HG02938 (cell line): ENCODE results near the gene EXT2.

Experiments
- ATAC-seq: cut with Tn5 transposase; IDR thresholded peaks from one replicate; pipeline ENCODE4 v1.9.1; 2021; ENCODE audit warnings: mild to moderate bottlenecking, moderate library complexity; ENCODE audit not compliant: unreplicated experiment

The EXT2 gene

DNA sequence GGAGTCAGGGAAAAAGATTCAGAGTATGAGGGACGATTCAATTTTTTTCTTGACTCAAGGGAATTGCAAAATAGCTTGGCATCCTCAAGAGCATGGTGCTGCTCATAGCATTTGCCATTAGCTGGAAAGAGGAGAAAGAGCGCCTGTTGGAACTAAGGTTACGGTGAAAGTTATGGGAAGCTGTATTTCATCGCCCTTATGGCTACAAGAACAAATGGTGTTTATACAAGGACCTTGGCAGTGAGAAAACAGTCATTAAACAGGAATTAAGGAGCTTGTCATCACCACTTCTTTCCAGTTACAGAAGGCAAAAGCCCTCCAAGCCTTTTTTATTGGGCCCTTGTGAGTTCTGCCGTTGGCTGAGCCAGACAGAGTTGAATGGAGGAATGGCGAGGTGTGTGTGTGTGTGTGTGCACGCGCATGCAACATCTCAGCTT, 140.3 kb downstream of the EXT2 start:
- no peak for ATAC-seq

DNA sequence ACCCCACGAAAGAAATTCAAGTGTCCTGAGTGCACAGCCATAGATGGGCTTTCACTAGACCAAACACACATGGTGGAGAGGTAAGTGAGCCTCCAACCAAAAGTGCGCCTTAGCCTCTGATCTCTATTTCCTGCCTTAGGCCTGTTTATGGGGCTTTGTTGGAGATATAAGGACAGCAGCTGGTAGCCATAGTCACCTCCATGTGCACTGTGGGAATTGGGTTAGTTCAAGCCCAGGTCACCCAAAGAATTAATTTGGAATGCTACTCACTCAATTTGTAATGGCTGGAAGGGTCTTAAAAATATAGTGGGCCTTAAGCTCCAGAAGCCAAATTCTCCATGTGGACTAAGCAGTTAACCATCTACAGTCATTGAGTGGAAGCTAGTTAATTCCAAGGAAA, 140.8 kb downstream of the EXT2 start:
- no peak for ATAC-seq

DNA sequence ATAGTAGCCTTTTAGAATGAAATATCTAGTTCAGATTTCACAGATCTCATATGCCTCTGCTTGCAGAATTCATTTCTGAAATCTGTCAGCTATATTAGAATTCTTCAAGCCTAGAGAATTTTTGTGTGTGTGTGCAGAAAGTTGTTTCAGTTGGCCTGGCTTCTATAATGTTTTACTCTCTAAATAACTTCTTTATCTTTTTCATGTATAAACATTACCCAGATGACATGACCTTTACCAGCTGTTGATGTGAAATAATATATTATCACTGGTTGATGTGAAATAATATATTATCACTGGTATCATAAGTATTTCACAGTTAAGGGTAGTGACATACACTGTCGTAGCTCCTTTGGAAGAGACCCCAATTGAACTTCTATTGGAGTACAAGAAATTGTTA, 141.7 kb downstream of the EXT2 start:
- no peak for ATAC-seq

DNA sequence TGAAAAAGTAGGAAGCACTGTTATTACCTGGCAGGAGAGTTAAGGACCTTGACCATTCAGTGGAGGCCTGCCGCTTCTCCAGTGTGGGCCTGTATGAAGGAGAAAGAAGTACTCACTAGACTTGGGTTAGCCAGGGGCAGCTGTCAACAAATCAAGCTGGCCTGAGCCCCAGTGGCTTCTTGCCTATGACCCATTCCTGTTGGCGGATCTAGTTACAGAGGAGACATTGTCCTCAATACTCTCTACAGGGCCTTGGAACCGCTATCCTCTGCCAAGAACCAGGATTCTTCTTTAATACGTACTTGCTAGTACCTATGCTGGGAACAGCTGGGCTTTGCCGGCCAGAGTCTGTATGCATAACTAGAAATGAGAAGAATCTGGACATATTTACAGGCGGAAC, 146.4 kb downstream of the EXT2 start:
- ATAC-seq = no peak

DNA sequence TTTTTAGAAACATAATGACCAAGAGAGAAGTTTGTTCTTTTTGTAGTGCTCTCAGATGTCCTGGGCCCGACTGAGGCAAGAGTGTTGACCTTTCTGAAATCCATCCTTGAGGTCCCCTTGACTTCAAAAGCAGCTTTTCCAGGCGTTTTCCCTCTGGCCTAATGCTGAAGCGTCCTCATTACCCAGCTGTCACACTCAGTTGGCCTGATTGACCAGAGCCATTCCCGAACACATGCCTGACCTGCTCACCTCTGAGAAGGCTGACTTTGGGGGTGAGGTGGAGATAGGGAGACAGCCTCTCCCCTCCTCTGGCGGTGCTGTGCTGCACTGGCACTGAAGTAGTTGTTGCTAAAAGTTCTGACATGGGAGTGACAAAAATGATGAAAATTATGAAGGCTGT, 147.6 kb downstream of the EXT2 start:
- no peak for ATAC-seq

DNA sequence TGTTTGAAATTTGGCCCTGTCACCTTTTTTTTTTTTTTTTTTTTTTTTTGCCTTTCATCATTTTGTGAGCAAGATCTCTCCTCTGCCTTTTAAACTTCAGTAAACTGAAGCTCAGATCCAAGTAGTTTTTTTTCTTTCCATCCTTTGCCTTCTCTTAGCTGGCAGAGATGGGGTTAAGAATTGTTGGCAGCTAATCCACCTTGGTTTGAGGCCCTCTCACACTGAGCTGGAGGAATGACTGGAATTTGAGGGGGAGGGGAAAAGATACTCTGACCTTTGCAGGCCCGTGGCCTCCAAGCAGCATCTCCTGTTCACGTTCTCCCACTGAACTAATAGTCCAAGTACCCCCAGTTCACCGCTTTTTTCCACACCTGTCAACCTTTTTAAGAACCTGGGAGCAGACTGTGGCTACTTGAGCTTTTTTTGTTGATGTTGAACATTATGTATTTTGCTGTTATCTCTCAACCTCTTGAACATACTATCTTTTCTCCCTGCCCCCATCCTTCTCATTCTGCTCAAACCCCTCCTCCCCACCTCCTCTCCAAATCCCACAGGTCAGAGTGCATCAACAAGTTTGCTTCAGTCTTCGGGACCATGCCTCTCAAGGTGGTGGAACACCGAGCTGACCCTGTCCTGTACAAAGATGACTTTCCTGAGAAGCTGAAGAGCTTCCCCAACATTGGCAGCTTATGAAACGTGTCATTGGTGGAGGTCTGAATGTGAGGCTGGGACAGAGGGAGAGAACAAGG, 148.3 kb downstream of the EXT2 start:
- no peak for ATAC-seq

DNA sequence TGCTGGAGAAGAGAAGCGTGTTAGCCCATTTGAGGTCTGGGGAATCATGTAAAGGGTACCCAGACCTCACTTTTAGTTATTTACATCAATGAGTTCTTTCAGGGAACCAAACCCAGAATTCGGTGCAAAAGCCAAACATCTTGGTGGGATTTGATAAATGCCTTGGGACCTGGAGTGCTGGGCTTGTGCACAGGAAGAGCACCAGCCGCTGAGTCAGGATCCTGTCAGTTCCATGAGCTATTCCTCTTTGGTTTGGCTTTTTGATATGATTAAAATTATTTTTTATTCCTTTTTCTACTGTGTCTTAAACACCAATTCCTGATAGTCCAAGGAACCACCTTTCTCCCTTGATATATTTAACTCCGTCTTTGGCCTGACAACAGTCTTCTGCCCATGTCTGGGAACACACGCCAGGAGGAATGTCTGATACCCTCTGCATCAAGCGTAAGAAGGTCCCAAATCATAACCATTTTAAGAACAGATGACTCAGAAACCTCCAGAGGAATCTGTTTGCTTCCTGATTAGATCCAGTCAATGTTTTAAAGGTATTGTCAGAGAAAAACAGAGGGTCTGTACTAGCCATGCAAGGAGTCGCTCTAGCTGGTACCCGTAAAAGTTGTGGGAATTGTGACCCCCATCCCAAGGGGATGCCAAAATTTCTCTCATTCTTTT, 149.3 kb downstream of the EXT2 start:
- ATAC-seq = no peak

DNA sequence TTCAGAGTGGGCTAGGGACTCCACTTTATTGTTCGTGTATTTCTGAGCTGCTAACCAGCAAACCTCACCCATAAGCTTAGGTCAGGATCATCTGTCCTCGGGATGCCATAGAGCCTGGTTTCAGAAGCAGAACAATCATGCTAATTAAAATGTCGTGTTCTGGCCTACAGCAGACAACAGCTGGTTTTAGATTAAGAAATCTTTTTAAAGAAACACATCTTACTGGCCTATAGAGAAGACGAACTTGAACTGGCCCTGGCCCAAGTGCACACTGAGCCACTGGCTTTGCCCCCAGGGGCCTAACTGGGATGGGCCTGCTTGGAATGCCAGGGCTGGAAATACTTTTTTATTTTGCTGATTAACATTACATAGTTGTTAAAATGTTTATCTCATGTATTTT, 151.2 kb downstream of the EXT2 start:
- no peak for ATAC-seq

DNA sequence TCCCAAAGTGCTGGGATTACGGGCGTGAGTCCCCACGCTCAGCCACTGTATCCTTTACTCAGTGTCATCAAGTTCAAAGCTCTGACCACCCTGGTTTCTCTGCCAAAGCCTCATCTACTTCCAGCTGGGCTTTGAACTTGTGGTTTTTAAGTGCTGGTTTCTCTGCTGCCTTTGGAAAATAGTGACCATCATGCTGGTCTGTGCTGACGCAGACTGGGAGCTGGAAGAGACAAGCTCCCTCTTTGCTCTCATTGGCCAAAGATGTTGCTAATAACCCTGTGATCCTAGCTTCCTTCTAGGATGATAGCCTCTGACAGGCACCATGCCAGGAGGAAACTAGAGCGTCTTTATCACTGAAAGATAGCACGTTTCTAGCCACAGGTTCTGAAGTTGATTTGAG, 152.0 kb downstream of the EXT2 start:
- no peak for ATAC-seq

DNA sequence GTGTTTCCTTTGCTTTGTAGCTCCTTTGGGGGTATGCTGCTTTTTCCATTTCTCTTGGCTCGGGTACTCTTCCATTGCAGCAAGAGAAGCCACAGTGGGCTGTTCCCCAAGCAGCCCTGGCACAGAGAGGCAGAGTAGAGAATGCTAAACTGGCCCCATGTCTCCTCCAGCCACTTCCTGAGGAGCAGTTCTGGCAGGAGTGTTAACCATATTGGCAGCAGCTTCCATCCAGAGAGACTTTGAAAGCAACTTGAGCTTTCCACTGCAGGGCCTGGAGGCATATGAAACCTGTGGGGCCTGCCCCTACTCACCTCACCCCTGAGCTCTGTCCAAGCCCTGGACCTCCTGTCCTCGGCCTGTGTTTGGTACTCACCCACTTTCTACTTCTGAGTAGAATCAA, 152.6 kb downstream of the EXT2 start:
- no peak for ATAC-seq

DNA sequence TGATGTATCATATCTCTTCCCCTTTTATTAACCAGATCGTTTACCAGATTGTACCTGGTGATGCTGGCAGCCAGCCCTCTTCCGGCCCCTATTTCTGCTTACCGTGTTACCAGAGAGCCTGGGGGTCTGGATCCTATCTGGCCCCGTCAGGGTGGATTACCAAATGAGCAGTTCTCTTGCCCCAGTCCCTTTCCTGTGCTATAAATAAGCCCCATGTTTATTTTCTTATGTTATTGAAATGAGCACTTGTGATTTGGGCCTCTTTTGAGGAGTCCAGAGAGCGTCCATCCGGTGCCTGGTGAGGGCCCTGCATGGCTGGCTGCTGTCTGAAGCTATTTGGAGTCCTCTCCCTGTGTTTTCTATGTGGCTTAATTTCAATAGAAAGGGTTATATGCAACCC, 154.9 kb downstream of the EXT2 start:
- no peak for ATAC-seq

DNA sequence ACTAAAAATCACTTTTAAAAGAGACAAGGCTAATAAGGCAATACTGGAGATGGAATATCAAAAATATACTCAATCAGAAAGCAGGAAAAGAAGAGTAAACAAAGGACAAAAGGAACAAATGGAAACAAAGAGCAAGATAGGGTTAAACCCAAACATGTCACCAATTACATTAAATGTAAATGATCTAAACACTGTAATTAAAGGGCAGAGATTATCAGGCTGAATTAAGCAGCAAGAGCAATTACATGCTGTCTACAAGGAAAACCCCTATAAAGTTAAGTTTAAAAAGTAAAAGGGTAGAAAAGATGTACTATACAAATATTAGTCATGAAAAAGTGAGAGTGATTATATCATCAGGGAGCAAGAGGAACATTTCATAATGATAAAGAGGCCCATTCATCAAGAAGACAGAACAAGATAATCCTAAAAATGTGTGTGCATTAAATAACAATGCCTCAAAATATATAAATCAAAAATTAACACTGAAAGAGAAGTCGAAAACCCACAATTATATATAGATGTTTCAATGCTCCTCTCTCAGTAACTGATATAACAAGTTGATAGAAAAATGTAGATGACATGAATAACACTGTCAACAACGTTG, 157.6 kb downstream of the EXT2 start:
- ATAC-seq = no peak

DNA sequence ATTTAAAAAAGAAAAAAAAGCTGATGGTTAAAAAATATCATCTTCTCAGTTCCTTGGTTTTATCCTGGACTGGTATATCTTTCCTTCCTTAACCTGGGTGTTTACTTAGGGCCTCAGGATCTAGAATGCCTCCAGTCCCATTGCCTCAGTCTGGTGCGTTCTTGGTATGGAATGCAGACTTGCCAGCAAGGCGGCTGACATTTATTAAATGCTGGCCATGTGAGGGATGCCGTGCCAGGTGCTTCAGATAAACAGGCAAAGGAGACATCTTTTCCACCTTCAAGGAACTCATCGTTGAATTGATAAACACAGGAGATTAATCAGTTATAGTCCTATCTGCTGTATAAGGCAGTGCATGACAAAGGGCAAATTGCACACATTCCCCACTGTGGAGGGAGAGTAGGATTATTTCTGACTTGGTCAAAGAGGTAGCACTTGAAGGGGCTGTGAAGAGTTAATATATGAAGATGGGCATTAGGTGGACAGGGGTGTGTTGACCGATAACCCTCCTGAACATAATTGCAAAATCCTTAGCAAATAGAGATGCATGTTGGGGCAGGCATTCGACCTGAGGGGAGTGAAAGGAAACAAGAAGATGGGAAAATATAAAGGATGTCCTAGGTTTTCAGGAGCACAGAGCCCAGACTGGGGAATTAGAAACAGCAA, 160.1 kb downstream of the EXT2 start:
- ATAC-seq = no peak

DNA sequence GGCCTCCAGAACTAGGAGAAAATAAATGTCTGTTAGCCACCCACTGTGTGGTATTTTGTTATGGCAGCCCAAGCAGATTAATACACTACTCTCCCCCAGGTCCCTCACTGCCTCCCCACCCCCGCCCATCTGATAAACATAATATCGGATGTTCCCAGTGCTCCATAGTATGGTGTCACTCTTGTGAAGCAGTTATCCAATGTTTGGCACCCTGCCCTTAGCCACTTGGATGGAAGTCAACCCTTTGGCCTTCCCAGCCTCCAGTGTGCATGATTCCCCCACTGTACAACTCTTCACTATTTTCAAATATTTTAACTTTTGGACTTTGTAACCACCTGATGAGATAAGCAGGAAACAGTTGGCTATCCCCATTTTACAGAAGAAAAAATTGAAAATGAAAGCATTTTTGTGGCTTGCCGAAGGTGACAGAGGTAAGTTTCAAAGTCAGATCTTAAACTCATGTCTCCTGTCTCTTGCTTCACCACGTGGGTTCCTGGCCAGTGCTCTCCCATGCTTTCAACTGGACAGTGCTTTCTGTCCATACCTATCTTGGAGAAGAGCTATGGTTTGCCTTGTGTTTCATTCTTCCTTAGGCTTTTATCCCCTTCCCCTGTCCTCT, 161.3 kb downstream of the EXT2 start:
- ATAC-seq = no peak

DNA sequence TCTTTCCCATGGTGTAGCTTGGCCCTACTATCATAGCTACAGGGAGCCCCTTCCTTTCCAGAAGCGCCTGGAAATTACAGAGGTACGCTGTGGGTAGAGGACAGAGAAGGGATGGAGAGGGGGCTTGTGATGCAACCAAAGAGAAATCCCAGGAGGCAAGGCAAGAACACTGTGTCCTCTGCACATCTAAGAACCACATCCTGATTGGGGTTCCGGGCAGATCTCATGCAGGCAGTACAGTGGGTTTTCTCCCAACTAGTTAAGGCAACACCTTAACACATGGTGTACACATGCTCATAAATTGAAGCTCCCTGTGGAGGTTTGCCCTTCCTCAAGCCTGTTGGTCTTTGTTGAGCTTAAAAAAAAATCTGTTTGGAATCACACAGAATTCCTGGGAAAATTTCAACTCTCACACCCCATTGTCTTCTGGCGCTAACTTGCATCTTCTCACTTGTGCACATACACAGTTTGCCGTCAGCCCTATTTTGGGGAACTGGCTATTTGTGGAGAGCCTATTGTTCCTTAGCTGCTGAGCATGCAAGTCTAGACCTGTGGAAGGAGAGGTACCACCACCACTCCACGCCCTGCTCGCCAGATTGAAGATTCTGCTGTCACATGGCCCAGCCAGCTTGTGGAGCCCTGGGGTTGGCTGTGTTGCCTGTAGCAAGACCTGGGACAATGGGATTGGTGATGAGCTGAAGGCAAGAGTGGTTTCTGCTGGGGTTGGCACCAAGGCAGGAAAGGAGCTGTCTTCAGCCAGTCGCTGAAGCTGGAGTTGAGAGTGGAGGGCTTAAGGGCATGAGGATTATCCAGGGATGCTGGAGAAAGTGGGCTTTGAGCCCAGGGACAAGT, 162.1 kb downstream of the EXT2 start:
- no peak for ATAC-seq

DNA sequence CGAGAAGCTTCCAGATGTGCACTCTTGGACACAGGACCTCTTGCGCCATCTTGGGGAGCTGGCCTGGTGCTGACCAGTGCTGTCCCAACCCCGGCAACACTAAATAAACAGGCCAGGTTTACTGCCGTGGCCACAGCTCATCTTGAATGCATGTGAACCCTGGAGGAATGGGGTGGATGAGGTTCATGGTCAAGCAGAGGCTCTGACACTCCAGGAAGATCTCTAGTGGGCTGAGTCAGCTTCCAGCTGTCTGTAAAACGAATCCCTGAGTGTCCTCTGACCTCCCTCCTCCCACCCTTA, 162.7 kb downstream of the EXT2 start:
- no peak for ATAC-seq

DNA sequence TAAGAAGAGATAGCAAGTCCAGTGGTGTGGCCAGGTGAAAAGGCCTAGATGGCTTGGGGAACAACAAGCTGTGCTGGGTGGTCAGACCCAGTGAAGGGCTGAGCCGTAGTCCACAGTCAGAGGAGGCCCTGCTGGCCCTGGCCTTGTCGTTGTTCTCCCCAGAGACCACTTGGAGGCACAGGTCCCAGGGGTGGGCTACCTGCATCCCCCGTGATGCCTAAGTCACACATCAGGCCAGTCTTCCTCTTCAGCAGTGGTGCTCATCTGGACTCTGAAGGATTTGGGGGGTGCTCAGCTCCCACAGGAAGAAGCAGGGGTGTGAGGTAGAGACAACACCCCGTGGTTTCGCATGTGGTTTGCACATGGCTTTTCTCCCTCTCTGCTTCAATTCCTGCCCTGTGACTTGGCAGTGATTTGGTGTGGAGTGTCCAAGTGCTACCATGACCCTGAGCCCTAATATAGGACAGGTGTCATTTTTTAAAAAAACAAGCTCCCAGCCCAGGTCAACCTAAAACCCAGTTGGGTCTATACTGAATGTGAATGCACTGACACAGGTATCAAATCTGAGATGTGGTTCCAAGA, 163.5 kb downstream of the EXT2 start:
- no peak for ATAC-seq

DNA sequence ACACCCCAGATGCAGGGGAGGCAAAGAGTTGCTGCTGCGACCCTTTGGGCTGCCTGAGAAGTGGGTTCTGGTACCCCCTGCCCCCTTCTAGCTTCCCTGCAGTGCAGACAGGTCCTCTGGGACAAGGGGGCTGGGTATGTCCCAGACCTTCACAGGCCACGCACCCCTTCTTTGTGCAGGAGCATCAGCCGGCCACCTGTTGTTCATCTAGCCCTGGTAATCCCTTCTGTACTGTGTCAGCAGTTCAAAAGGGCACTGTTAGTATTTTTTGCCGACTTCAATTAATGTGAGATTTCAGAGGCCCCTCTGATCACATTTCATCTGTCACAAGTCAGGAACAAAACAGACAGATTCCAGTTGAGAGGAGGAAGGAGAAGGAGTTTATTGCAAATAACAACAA, 164.6 kb downstream of the EXT2 start:
- no peak for ATAC-seq

DNA sequence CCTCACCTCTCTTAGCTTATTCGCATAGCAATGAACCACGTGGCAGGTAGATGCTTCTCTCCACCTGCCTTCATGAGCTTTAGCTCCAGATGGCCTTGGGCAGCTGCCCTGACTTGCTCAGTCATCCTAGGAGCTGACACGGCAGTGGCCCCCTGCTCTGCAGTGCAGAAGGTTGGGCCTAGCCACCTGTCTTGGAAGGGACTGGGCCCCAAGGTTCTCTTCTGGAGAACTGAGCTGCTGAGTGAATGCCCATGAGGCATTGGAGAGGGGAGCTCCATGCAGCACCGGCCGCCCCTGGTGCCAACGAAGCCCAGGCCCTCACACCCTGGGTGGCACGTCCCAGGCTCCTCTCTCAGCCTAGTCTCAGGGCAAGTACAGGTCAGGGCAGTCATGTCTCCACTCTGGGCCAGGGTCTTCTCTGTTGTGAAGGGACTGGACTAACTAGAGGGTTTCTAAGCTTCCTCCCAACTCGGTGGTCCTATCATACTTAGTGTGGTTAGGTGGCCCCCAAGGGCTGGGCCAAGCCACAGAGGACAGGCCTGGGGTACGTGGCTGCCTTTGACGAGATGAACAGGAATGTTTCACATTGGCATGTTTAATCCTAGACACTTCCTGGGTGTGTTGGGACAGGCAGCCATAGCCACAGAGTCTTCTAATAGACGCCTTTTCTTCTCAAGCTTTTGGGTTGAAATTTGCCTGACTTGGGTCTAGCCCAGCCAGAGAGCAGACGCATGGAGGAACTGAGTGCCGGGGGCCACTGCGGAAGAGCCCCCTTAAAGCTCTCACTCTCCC, 166.5 kb downstream of the EXT2 start:
- ATAC-seq = no peak
